ENCODE results near the gene SARDH.
"Not testable (repeated sequence)": the region's sequence is repeated elsewhere in the genome, so short reads cannot be mapped to it uniquely, and the experiment has no call there.

SARDH gene

GRCh38 chr9:133681658-133682306 is 56.4 kb downstream of the SARDH start:
- no peak for DNase-seq

GRCh38 chr9:133680976-133681657 is 57.0 kb downstream of the SARDH start:
- DNase-seq: no peak

- DNase-seq: no peak
Measured at GRCh38 chr9:133680250-133680975, 57.7 kb downstream of the SARDH start.

GRCh38 chr9:133679466-133680061 is 58.6 kb downstream of the SARDH start:
- DNase-seq: no peak

- no peak for DNase-seq
Measured at GRCh38 chr9:133679056-133679455, 59.1 kb downstream of the SARDH start.

GRCh38 chr9:133677126-133678010 is 60.8 kb downstream of the SARDH start:
- DNase-seq: peak; percentile 26

- no peak for DNase-seq
Measured at GRCh38 chr9:133676450-133676849, 61.7 kb downstream of the SARDH start.

- DNase-seq: not testable (repeated sequence)
Measured at GRCh38 chr9:133675796-133676195, 62.4 kb downstream of the SARDH start.

- no peak for DNase-seq
Measured at GRCh38 chr9:133674091-133674490, 64.1 kb downstream of the SARDH start.

- DNase-seq: no peak
Measured at GRCh38 chr9:133673258-133673655, 64.9 kb downstream of the SARDH start.

- no peak for DNase-seq
Measured at GRCh38 chr9:133672503-133673257, 65.5 kb downstream of the SARDH start.

GRCh38 chr9:133671371-133671770 is 66.8 kb downstream of the SARDH start:
- no peak for DNase-seq

- DNase-seq: no peak
Measured at GRCh38 chr9:133670466-133670865, 67.7 kb downstream of the SARDH start.

GRCh38 chr9:133669182-133669801 is 68.9 kb downstream of the SARDH start:
- no peak for DNase-seq

- DNase-seq: no peak
Measured at GRCh38 chr9:133667759-133668450, 70.2 kb downstream of the SARDH start.

GRCh38 chr9:133666845-133667244 is 71.3 kb downstream of the SARDH start:
- no peak for DNase-seq

GRCh38 chr9:133666387-133666786 is 71.8 kb downstream of the SARDH start:
- no peak for DNase-seq

- DNase-seq: no peak
Measured at GRCh38 chr9:133665535-133665934, 72.6 kb downstream of the SARDH start.

GRCh38 chr9:133665096-133665495 is 73.1 kb downstream of the SARDH start:
- no peak for DNase-seq

GRCh38 chr9:133664173-133665050 is 73.7 kb downstream of the SARDH start:
- no peak for DNase-seq

All from stimulated activated naive CD4-positive, alpha-beta T cell treated with Interleukin-2 at 50 U/mL for 16 hours (primary cell).